Fibroblast of skin of right biceps (primary cell): ENCODE results near the gene ZFAND3.

ENCODE experiments used
- DNase-seq: peaks from one replicate; pipeline ENCODE4 v3.0.0-alpha.2; 2013

Gene ZFAND3

DNA sequence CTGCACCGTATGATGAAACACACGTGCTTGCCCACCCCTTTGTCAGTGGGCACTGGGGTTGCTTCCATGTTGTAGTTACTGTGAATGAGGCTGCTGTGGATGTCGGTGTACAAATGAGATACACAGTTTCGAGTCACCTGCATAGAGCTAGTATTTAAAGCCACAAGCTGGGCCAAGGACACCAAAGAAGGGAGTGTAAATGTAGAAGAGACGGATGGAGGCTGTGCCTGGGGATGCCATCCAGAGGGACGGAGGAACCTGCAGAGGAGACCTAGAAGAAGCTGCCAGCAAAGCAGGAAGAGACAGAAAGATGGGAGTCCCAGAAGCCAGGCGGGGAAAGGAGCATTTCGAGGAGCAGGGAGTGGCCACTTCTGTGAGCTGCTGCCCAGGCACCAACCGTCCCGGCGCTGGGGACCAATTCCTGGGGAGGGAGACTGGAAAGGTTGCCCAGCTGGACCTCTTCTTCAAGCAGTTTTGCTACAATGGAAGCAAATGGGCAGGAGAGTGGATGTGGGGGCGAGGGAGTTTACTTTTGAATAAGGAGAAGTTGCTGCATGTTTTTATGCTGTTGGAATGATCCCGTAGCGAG, 339.3 kb downstream of the ZFAND3 start:
- DNase-seq: no peak

DNA sequence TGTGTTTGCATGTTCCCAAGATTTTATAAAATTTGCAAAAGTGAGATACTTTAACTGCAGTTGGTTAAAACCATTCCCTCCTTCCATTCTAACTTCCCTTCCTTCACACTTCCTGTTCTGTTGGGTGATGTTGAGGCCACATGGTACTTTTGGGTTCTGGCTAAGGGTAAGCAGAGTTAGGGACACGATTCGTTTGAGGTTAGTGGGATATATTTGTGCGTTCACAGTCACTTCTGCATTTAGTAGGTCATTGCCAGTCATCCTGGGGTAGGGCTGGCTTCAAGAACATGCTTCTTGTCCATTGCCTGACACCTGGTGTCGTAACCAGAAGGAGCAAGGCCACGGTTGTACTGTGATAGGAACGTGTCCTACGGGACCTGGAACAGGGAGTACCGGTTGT, 340.1 kb downstream of the ZFAND3 start:
- DNase-seq: no peak

- DNase-seq: no peak
Observed at GRCh38 chr6:38160831-38161230, 341.3 kb downstream of the ZFAND3 start.

- DNase-seq: no peak
Observed at GRCh38 chr6:38161331-38161730, 341.8 kb downstream of the ZFAND3 start.

GRCh38 chr6:38161754-38162492, 342.4 kb downstream of the ZFAND3 start:
- DNase-seq: no peak

DNA sequence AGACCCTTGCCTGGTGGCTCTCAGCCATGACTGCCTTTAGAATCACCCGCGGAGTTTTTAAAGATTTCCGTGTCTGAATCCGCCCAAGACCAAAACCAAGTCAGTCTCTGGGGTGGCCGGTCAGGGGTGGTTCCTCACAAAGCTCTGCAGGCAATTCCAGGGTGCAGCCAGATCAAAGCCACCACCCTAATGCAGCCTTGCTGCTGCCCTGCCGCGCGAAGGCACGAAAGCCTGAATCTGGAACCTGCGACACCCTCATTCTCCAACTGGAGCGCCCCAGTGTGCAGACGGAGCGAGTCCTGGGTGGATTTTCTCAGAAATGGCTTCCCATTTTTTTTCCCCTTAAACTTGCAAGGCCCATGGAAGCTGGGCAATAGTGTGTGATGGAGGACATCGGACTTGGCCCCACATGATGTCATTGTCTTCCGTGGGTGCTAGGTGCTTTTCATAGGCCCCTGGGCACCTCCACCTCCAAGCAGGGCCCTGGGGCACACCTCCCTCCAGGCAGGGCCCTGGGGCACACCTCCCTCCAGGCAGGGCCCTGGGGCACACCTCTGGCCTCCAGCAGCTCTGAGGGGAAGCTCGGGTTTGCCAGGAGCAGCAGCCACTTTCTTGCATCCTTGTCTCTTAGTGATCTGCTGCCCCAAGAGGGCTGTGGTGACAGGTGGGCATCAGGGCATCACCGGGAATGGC, 343.1 kb downstream of the ZFAND3 start:
- DNase-seq: no peak

GRCh38 chr6:38163186-38164130, 343.9 kb downstream of the ZFAND3 start:
- DNase-seq: no peak

- DNase-seq: no peak
Observed at GRCh38 chr6:38164131-38164481, 344.6 kb downstream of the ZFAND3 start.

DNA sequence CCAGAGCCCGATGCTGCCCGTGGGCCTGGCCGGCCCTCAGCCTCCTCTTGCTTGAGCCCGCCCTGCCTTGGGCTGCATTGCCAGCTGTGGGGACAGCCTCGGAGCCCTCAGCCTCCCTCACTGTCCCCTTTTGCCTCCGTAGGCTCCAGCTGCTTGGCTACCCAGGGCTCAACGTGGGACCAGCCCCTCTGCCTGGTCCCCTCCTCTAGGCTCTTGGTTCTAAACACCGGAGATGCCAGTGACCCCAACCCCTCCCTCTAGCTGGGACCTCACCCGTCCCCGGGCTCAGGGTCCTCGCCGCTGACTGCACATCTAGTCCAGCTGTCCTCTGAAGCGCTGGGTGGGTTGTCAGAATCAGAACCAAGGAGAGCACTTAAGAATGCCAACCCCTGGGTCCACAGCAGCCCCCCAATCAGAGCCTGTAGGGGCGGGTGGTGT, 345.2 kb downstream of the ZFAND3 start:
- no peak for DNase-seq

DNA sequence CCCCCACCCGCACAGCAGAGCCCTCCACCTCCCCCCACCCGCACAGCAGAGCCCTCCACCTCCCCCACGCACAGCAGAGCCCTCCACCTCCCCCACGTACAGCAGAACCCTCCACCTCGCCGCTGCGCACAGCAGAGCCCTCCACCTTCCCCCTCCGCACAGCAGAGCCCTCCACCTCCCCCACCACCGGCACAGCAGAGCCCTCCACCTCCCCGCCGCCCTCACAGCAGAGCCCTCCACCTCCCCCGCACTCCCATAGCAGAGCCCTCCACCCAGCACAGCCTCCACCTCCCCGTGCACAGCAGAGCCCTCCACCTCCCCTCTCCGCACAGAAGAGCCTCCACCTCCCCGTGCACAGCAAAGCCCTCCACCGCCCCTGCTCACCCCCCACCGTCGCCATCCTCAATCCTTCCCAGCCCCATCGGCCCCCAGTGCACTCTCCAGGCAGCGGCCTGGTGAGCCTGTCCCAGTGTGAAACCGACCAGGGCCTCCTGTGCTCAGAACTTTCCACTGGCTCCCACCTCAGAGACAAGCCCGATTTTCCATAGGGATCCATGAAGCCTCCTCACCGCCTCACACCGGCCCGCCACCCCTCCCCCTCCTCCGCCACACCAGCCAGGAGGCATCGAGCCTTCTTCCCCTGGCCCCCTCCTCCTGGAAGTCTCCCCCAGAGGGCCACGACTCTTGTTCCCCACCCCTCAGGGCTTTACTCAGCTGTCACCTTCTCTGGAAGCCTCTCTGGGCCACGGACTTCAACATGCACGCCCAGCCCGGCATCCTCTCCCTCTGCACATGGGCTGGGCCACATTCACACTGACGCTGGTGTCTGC, 347.1 kb downstream of the ZFAND3 start:
- no peak for DNase-seq

GRCh38 chr6:38167598-38167997, 348.1 kb downstream of the ZFAND3 start:
- DNase-seq: no peak

DNA sequence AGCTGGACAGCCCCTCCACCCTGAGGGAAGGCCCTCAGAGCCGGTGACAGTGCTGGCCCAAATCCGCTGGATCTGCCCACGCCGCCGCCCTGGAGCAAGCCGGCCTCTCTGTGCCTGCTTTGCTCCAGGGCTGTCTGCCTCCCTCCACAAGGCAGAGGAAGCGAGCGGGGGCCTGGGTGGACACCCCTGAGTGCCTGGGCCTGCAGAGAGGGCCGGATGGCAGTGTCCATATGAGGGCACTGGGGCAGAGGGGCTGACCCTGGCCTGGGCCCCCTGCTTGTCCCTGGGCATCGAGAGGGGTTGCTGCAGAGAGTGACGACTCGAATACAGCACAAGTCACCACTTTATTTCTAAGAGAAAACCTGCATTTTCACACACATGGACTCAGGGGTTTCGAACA, 348.6 kb downstream of the ZFAND3 start:
- DNase-seq: no peak

DNA sequence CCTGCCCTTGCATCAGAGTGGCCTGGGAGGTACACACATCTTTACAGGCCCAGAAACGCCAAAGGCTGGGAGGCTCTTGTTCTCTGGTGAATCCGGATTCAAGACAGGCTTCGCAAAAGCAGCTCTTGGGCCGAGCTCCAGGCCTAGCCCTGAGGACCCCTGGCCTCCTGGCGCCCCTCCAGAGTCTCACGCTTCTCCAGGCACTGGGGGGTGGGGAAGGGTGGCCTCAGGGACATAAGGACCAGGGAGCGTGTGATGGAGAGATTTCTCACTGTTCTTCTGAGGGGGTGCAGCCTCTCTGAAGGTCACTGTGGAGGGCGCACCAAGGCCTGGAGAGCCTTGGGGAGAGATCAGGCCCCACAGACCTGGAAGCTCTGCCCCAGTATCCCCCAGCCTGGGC, 349.2 kb downstream of the ZFAND3 start:
- DNase-seq: no peak

- no peak for DNase-seq
Observed at GRCh38 chr6:38169221-38169976, 349.9 kb downstream of the ZFAND3 start.

GRCh38 chr6:38169977-38170526, 350.5 kb downstream of the ZFAND3 start:
- no peak for DNase-seq

- DNase-seq: no peak
Observed at GRCh38 chr6:38170666-38171355, 351.3 kb downstream of the ZFAND3 start.

GRCh38 chr6:38171997-38172738, 352.6 kb downstream of the ZFAND3 start:
- no peak for DNase-seq

- DNase-seq: no peak
Observed at GRCh38 chr6:38172739-38173410, 353.3 kb downstream of the ZFAND3 start.

- no peak for DNase-seq
Observed at GRCh38 chr6:38173909-38174308, 354.4 kb downstream of the ZFAND3 start.
